ENCODE results near the gene LRPAP1.
"Not testable (repeated sequence)": the region's sequence is repeated elsewhere in the genome, so short reads cannot be mapped to it uniquely, and the experiment has no call there.

The LRPAP1 gene

GRCh38 chr4:3562127-3562526 is 29.9 kb upstream of the LRPAP1 start:
- not testable (repeated sequence) for H2AFZ ChIP-seq (ENCODE audit: low read depth, low read length); H3K18ac ChIP-seq (ENCODE audit: low read depth in 1 of 2, low read length in 2 of 2); DNase-seq; H3K14ac ChIP-seq (ENCODE audit: low read length in 2 of 2); H3K36me3 ChIP-seq (ENCODE audit: control insufficient read depth in 1 of 2, insufficient read depth in 2 of 2, low read depth in 1 of 2, low read length in 2 of 2); H2BK120ac ChIP-seq (ENCODE audit: low read depth, low read length); H3K9me3 ChIP-seq (ENCODE audit: control insufficient read depth, low read length); H3K4ac ChIP-seq (ENCODE audit: low read depth in 1 of 2, low read length in 2 of 2); H3K4me2 ChIP-seq (ENCODE audit: low read length, poor library complexity, severe bottlenecking); H4K8ac ChIP-seq (ENCODE audit: low read length); H2BK5ac ChIP-seq (ENCODE audit: low read depth, low read length, poor library complexity, severe bottlenecking); H3K27ac ChIP-seq (ENCODE audit: low read length, poor library complexity, severe bottlenecking); H4K91ac ChIP-seq (ENCODE audit: low read length); H2BK15ac ChIP-seq (ENCODE audit: low read depth, poor library complexity, severe bottlenecking); H3K79me1 ChIP-seq (replicated peaks; ENCODE audit: low read length, poor library complexity, severe bottlenecking); H3K23ac ChIP-seq (ENCODE audit: low read length in 2 of 2); H3K27me3 ChIP-seq (ENCODE audit: control insufficient read depth in 1 of 2, insufficient read depth in 1 of 2, low read length in 2 of 2); H3K4me3 ChIP-seq (ENCODE audit: insufficient read depth in 1 of 2, low read depth in 1 of 2, low read length in 2 of 2); H3K9ac ChIP-seq (ENCODE audit: low read length); H2BK12ac ChIP-seq (ENCODE audit: low read length in 2 of 2); H2AK5ac ChIP-seq (ENCODE audit: low read length, severe bottlenecking); H3K4me1 ChIP-seq (ENCODE audit: control insufficient read depth, insufficient read depth, low read depth, low read length)
- WGBS = 94% methylated on average over 2 of the region's 8 CpGs

- H2BK15ac ChIP-seq (ENCODE audit: low read depth, poor library complexity, severe bottlenecking); H2AK5ac ChIP-seq (ENCODE audit: low read length, severe bottlenecking); H3K79me1 ChIP-seq (replicated peaks; ENCODE audit: low read length, poor library complexity, severe bottlenecking); H4K91ac ChIP-seq (ENCODE audit: low read length); H4K8ac ChIP-seq (ENCODE audit: low read length); H3K4ac ChIP-seq (ENCODE audit: low read depth in 1 of 2, low read length in 2 of 2); DNase-seq; H3K4me1 ChIP-seq (ENCODE audit: control insufficient read depth, insufficient read depth, low read depth, low read length); H3K9ac ChIP-seq (ENCODE audit: low read length); H3K27ac ChIP-seq (ENCODE audit: low read length, poor library complexity, severe bottlenecking); H3K4me2 ChIP-seq (ENCODE audit: low read length, poor library complexity, severe bottlenecking); H3K18ac ChIP-seq (ENCODE audit: low read depth in 1 of 2, low read length in 2 of 2); H3K36me3 ChIP-seq (ENCODE audit: control insufficient read depth in 1 of 2, insufficient read depth in 2 of 2, low read depth in 1 of 2, low read length in 2 of 2); H3K9me3 ChIP-seq (ENCODE audit: control insufficient read depth, low read length); H3K27me3 ChIP-seq (ENCODE audit: control insufficient read depth in 1 of 2, insufficient read depth in 1 of 2, low read length in 2 of 2); H2BK12ac ChIP-seq (ENCODE audit: low read length in 2 of 2); H3K23ac ChIP-seq (ENCODE audit: low read length in 2 of 2); H3K4me3 ChIP-seq (ENCODE audit: insufficient read depth in 1 of 2, low read depth in 1 of 2, low read length in 2 of 2); H3K14ac ChIP-seq (ENCODE audit: low read length in 2 of 2); H2AFZ ChIP-seq (ENCODE audit: low read depth, low read length); H2BK5ac ChIP-seq (ENCODE audit: low read depth, low read length, poor library complexity, severe bottlenecking); H2BK120ac ChIP-seq (ENCODE audit: low read depth, low read length): not testable (repeated sequence)
- 71% methylated on average over 1 of the region's 1 CpG for WGBS
Measured at GRCh38 chr4:3560465-3560864, 28.2 kb upstream of the LRPAP1 start.

GRCh38 chr4:3559381-3560290 is 27.4 kb upstream of the LRPAP1 start:
- H2BK120ac ChIP-seq (ENCODE audit: low read depth, low read length); H2BK15ac ChIP-seq (ENCODE audit: low read depth, poor library complexity, severe bottlenecking); H3K79me1 ChIP-seq (replicated peaks; ENCODE audit: low read length, poor library complexity, severe bottlenecking); H3K9ac ChIP-seq (ENCODE audit: low read length); H3K27me3 ChIP-seq (ENCODE audit: control insufficient read depth in 1 of 2, insufficient read depth in 1 of 2, low read length in 2 of 2); H2AFZ ChIP-seq (ENCODE audit: low read depth, low read length); H3K4me1 ChIP-seq (ENCODE audit: control insufficient read depth, insufficient read depth, low read depth, low read length); H3K14ac ChIP-seq (ENCODE audit: low read length in 2 of 2); H3K23ac ChIP-seq (ENCODE audit: low read length in 2 of 2); H4K8ac ChIP-seq (ENCODE audit: low read length); H3K4ac ChIP-seq (ENCODE audit: low read depth in 1 of 2, low read length in 2 of 2); DNase-seq; H3K4me2 ChIP-seq (ENCODE audit: low read length, poor library complexity, severe bottlenecking); H2AK5ac ChIP-seq (ENCODE audit: low read length, severe bottlenecking); H3K9me3 ChIP-seq (ENCODE audit: control insufficient read depth, low read length); H3K18ac ChIP-seq (ENCODE audit: low read depth in 1 of 2, low read length in 2 of 2); H3K36me3 ChIP-seq (ENCODE audit: control insufficient read depth in 1 of 2, insufficient read depth in 2 of 2, low read depth in 1 of 2, low read length in 2 of 2); H4K91ac ChIP-seq (ENCODE audit: low read length); H3K27ac ChIP-seq (ENCODE audit: low read length, poor library complexity, severe bottlenecking); H3K4me3 ChIP-seq (ENCODE audit: insufficient read depth in 1 of 2, low read depth in 1 of 2, low read length in 2 of 2); H2BK5ac ChIP-seq (ENCODE audit: low read depth, low read length, poor library complexity, severe bottlenecking); H2BK12ac ChIP-seq (ENCODE audit: low read length in 2 of 2): not testable (repeated sequence)
- 79% methylated on average over 7 of the region's 13 CpGs for WGBS

- 100% methylated on average over 2 of the region's 7 CpGs for WGBS
Measured at GRCh38 chr4:3558514-3558836, 26.3 kb upstream of the LRPAP1 start.

More at GRCh38 chr4:3558514-3558836, 26.3 kb upstream of the LRPAP1 start:
- not testable (repeated sequence) for H3K36me3 ChIP-seq (ENCODE audit: control insufficient read depth in 1 of 2, insufficient read depth in 2 of 2, low read depth in 1 of 2, low read length in 2 of 2); H4K91ac ChIP-seq (ENCODE audit: low read length); H2AFZ ChIP-seq (ENCODE audit: low read depth, low read length); H3K14ac ChIP-seq (ENCODE audit: low read length in 2 of 2); H3K27ac ChIP-seq (ENCODE audit: low read length, poor library complexity, severe bottlenecking); H2BK5ac ChIP-seq (ENCODE audit: low read depth, low read length, poor library complexity, severe bottlenecking); H2BK120ac ChIP-seq (ENCODE audit: low read depth, low read length); H3K23ac ChIP-seq (ENCODE audit: low read length in 2 of 2); H3K18ac ChIP-seq (ENCODE audit: low read depth in 1 of 2, low read length in 2 of 2); H3K9me3 ChIP-seq (ENCODE audit: control insufficient read depth, low read length); H3K4me2 ChIP-seq (ENCODE audit: low read length, poor library complexity, severe bottlenecking); H3K9ac ChIP-seq (ENCODE audit: low read length); H2BK15ac ChIP-seq (ENCODE audit: low read depth, poor library complexity, severe bottlenecking); H3K27me3 ChIP-seq (ENCODE audit: control insufficient read depth in 1 of 2, insufficient read depth in 1 of 2, low read length in 2 of 2); H2BK12ac ChIP-seq (ENCODE audit: low read length in 2 of 2); H4K8ac ChIP-seq (ENCODE audit: low read length); H3K4me3 ChIP-seq (ENCODE audit: insufficient read depth in 1 of 2, low read depth in 1 of 2, low read length in 2 of 2); H3K79me1 ChIP-seq (replicated peaks; ENCODE audit: low read length, poor library complexity, severe bottlenecking); H3K4ac ChIP-seq (ENCODE audit: low read depth in 1 of 2, low read length in 2 of 2); H2AK5ac ChIP-seq (ENCODE audit: low read length, severe bottlenecking); H3K4me1 ChIP-seq (ENCODE audit: control insufficient read depth, insufficient read depth, low read depth, low read length); DNase-seq

Data from mesenchymal stem cell (in vitro differentiated cells and primary cell).